Astrocyte of the hippocampus (primary cell): Measurements from ENCODE around the gene LRRC56.
"Not testable (repeated sequence)": the region's sequence is repeated elsewhere in the genome, so short reads cannot be mapped to it uniquely, and the experiment has no call there.

Source experiments
- DNase-seq: peaks from one replicate; pipeline ENCODE4 v3.0.0; 2011; ENCODE audit warnings: low read depth, low spot score

Gene LRRC56

GRCh38 chr11:559020-559620, 21.8 kb downstream of the LRRC56 start:
- DNase-seq = no peak

DNA sequence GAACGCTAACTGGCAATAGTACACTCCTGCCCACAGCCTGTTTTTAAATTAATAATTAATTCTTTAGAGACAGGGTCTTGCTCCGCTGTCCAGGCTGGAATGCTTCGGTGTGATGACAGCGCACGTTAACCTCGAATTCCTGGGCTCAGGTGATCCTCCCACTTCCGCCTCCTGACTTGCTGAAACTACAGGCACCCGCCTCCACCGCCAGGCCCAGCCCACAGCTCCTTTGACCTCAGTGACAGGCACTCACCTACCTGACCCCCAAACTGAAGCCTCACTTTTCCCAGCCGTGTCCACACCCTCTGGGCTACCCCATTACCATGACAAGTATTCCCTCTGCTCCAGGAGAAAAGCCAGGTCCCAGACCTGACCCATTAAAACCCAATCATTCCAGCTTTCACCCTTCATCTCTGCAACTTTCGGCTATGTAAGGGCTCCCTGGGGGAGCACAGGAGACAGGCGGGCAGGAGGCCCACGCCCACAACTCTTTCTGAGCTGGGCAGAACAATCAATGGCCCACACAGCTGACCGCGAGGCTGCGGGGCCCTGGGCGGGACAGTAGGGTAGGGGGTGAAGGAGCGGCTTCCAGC, 22.5 kb downstream of the LRRC56 start:
- DNase-seq = no peak

GRCh38 chr11:560305-561147, 23.2 kb downstream of the LRRC56 start, which contains the start of the genes LMNTD2 and RASSF7:
LMNTD2 (minus strand) TSS chr11:560738; CDS start chr11:560716, 22 bp downstream.
RASSF7 (plus strand) TSS chr11:560970; CDS start chr11:561769, 799 bp downstream.
- peak; percentile 94 for DNase-seq

DNA sequence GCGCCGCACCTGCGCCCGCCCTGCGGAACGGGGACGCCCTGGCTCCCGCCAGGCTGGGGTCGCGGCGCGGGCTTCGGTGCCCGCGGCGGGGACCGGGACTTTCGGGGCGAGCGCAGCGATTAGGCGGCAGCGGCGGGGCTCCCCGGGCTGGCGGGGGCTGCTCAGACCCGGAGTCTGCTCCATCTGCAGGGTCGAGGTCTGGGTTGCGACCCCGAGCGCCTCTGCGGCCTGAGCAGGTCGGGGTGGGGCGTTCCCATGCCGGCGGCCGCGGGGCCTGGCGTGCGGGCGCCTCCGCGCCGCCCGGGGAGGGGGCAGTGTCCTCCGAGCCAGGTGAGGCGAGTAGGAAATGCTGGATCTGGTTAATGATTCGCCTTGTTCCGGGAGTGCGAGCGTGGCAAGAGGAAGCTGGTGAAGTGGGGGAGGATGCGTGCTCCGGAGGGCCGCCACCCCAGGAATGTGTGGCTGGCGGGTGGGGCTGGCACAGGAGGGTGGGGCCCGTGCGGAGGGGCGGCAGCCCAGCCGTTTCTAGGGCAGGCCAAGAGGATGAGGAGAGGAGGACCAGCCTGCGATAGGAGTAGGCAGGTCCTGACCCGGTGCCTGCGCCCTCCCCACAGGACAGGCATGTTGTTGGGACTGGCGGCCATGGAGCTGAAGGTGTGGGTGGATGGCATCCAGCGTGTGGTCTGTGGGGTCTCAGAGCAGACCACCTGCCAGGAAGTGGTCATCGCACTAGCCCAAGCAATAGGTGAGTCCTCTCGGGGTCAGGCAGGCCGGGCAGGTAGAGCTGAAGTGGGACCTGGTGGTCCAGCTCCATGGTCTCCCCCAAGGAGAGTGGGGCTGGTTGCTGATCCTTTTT, 24.0 kb downstream of the LRRC56 start:
- peak; percentile 59 for DNase-seq

DNA sequence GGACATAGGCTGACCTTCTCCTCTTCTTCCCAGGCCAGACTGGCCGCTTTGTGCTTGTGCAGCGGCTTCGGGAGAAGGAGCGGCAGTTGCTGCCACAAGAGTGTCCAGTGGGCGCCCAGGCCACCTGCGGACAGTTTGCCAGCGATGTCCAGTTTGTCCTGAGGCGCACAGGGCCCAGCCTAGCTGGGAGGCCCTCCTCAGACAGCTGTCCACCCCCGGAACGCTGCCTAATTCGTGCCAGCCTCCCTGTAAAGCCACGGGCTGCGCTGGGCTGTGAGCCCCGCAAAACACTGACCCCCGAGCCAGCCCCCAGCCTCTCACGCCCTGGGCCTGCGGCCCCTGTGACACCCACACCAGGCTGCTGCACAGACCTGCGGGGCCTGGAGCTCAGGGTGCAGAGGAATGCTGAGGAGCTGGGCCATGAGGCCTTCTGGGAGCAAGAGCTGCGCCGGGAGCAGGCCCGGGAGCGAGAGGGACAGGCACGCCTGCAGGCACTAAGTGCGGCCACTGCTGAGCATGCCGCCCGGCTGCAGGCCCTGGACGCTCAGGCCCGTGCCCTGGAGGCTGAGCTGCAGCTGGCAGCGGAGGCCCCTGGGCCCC, 24.8 kb downstream of the LRRC56 start:
- DNase-seq = no peak

DNA sequence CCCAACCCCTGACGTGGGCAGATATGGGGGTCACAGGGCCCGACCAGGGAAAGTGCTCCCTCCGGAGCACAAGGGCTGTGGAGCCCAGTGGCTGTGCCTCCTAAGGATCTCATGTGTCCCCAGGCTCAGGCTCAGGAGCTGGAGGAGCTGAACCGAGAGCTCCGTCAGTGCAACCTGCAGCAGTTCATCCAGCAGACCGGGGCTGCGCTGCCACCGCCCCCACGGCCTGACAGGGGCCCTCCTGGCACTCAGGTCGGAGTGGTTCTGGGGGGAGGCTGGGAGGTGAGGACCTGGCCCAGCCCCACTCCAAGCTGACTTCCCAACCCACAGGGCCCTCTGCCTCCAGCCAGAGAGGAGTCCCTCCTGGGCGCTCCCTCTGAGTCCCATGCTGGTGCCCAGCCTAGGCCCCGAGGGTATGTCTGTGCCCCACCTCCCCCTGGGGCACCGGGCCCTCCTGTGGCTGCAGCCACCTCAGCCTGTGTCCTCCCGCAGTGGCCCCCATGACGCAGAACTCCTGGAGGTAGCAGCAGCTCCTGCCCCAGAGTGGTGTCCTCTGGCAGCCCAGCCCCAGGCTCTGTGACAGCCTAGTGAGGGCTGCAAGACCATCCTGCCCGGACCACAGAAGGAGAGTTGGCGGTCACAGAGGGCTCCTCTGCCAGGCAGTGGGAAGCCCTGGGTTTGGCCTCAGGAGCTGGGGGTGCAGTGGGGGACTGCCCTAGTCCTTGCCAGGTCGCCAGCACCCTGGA, 25.9 kb downstream of the LRRC56 start:
- DNase-seq = no peak

DNA sequence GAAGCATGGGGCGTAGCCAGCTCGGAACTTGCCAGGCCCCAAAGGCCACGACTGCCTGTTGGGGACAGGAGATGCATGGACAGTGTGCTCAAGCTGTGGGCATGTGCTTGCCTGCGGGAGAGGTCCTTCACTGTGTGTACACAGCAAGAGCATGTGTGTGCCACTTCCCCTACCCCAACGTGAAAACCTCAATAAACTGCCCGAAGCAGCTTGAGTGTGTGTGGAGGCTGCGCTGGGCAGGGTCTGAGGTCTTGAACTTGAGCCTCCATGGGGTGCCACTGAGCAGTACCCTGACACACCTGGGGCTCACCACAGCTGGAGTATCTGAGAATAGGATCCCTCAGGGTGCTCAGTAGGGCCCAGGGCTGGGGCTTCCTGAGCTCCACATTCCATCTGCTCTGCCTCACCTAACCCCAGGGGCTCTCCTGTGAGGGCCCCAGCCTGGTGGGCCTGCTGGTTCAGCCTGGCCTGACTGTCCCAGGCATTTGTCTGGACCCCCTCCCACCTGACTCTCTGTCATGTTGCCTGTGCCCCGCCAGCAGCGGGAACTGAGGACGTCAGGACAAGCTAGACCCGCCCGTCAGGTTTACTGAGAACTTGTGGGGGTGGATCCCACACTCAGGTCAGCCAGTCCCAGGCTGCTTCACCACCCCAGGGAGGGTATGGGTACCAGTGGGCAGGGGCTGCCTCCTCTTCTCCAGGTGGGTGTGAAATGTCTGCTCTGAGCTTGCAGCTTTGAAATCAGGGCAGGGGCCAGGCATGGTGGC, 26.7 kb downstream of the LRRC56 start:
- DNase-seq = no peak

DNA sequence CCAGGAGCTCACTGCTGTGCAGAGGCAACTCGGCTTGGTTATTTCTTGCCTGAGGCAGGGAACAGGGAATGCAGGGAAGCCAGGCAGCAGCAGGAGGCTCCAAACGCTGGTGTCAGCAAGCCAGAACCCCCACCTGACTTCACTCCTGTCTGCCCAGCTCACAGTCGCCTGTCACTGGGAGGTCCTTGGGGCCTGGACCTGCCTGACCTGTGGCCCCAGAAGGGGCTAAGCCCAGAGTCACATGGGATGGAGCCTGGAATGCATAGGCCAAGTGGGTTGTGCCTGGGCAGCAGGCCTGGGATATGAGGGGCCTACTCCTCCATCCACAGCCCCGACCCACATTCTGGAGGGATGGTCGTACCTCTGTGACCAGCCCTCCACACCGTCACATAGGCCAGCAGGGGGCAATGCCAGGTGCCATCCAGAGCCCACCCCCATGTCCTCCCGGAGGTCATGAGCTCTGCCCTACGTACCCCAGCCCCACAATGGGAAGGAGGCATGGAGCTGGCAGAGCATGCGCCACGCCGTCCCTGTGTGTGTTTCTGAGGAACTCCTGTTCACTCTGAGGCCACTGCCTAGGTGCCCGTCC, 28.7 kb downstream of the LRRC56 start:
- DNase-seq = no peak

- DNase-seq = no peak
Observed at GRCh38 chr11:567011-567628, 29.8 kb downstream of the LRRC56 start.

GRCh38 chr11:567629-568292, 30.4 kb downstream of the LRRC56 start:
- DNase-seq = no peak

DNA sequence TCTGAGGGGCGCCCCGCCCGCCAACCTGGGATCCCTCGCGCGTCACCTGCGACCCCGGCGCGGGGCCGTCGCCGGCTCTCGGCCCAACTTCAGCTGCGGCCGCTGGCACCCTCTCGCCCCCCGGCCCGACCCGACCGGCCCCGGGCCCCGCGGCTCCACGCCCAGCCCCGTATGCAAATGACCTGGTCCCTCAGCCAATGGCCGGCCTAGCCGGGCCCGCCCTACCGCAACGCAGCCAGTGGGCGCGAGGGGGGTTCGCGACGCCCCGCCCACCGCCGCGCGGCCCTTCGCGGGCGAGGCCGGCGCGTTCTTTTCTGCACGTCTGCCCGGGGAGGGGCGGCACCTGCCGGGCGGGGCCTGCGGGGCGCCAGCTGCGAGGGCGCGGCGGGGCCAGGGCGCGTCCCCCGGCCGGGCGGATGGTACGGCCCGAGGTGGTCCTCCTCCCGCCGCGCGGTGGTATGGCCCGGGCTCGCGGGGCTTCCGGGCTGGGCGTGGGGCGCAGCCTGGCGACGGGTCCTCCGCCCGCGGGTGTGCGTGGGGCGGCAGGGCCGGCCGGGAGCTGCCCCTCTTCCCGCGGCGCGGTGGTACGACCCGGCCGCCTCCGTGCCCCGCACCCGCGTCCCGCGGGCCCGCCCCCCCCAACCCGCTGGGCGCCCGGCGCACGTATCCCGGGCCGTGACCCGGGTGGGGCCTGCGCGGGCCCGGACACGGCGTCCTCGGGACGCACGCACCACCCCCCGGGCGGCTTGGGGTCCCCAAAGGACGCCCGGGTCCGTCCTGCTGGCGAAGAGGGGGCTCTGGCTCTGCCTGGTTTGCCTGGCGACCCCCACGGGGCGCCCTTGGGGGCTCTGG, 31.2 kb downstream of the LRRC56 start:
- DNase-seq = peak; percentile 98

- no peak for DNase-seq
Observed at GRCh38 chr11:569158-569885, 32.0 kb downstream of the LRRC56 start.

DNA sequence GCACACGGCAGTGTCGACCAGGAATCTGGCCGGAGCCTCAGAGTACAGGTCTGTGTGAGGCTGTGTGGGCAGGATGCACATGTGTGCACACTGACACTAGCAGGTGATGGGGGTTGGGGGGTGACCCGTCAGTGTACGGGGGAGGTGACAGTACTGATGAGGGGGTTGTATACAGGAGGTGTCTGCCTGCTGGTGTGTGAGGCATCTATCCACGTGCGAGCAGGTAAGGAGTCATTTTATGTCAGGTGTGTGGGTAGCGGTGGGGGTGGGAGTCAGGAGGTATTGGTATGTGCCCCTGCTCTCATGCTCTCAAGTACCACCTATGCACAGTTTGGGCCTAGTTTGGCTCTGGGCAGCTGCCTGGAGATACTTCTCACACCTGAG, 34.5 kb downstream of the LRRC56 start:
- DNase-seq = no peak

DNA sequence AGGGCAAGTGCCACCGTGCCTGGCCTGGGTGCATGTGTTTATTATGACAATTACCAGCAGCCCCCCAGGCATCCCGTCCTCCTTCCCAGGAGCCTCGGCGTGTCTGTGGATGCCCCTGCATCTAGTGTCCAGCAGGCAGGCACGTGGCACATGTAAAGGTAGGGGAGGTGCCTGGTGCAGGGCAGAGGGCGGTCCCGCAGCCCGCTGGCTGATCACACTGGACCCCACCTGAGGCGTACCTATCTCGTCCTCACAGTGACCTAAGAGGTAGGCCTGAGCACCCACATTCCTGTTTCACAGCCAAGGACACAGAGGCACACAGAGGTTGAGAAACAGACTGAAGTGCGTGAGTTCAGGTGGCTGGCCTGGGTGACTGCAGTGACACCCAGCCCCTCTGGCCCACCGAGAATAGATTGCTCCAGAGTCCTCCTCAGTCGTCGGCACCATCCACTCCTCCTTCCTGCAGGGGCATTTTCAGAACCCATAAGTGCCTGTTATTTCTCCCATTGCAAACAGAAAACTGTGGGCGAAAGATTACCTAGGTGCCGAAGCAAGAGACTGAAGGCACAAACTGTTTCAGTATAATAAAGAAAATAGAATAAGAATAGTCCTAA, 35.9 kb downstream of the LRRC56 start:
- DNase-seq = no peak

GRCh38 chr11:574031-574570, 36.8 kb downstream of the LRRC56 start:
- DNase-seq = not testable (repeated sequence)
